ENCODE data around the gene TBC1D5.

DNA sequence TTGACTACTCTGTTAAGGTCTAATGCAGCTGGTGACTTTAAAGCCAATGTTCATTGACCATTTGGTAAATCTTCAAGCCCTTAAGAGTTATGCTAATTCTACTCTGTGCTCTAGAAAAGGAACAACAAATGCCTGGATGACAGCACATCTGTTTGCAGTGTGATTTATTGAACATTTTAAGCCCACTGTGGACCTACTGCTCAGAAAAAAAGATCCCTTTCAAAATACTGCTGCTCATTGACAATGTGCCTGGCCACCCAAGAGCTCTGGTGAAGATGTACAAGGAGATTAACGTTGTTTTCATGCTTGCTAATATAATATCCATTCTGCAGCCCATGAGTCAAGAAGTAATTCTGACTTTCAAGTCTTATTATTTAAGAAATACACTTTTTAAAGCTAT is 110.8 kb downstream of the TBC1D5 start:
- TF ChIP-seq, protein P1, sequence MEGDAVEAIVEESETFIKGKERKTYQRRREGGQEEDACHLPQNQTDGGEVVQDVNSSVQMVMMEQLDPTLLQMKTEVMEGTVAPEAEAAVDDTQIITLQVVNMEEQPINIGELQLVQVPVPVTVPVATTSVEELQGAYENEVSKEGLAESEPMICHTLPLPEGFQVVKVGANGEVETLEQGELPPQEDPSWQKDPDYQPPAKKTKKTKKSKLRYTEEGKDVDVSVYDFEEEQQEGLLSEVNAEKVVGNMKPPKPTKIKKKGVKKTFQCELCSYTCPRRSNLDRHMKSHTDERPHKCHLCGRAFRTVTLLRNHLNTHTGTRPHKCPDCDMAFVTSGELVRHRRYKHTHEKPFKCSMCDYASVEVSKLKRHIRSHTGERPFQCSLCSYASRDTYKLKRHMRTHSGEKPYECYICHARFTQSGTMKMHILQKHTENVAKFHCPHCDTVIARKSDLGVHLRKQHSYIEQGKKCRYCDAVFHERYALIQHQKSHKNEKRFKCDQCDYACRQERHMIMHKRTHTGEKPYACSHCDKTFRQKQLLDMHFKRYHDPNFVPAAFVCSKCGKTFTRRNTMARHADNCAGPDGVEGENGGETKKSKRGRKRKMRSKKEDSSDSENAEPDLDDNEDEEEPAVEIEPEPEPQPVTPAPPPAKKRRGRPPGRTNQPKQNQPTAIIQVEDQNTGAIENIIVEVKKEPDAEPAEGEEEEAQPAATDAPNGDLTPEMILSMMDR (IDR thresholded peaks at IDR 0.05): no peak
- TF ChIP-seq EZH2 (IDR thresholded peaks at IDR 0.05) (no peak), EZH2phosphoT487 (IDR thresholded peaks at IDR 0.05) (no peak)

All from neural progenitor cell (in vitro differentiated cells).